ENCODE data around the gene SMYD2.

DNA sequence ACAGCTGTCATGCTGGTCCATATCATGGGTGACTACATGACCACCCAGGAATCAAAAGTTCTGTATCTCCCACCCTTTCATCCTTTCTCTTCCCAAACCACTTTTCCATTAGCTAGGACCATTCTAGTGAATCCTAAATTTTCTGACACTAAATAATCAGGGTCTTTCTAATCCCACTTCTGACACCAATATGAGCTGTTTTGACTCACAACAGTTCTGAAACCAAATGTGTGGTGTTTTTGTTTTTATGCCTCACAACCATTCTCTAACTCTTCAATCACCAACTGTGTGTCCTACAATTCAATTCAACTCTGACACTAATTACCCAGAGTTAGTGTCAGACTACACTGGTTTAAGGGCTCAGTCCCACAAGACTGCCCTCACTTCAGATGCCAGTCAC lies 63.9 kb downstream of the SMYD2 start:
- TF ChIP-seq CTCF (IDR thresholded peaks at IDR 0.05) (no peak), POLR2A (IDR thresholded peaks at IDR 0.05) (no peak), POLR2AphosphoS5 (IDR thresholded peaks at IDR 0.05) (no peak)

Data from stomach (tissue), 4 donors.